HCT116 (cell line): ENCODE measurements around the gene EEF1G. TPM values are rescaled to one million over a fixed set of nuclear protein-coding genes. Genes with fewer than 3 reads are reported as not detected.
A peak's percentile ranks its signal among the peaks of the same experiment; 100 is the strongest.

Experiments used
- ATAC-seq: fragments of 200-7000 bp; cut with Tn5 transposase; 2 replicates; pipeline ENCODE4 v1.9.1; 2020; ENCODE audit warnings: mild to moderate bottlenecking, moderate library complexity
- BruUV-seq: library from RNA; stranded (reverse); fragments of 400-500 nt; replicated peaks from 2 replicates; lab custom pipeline; 2021; lab: Mats Ljungman, UMichigan
- CTCF ChIA-PET: fragments of 300-600 bp; sonication (Branson Sonifier 250); formaldehyde crosslinking; loops from one replicate; lab custom pipeline; 2021; ENCODE audit warnings: antibody characterized with exemption; lab: Charles Lee
- POLR2A ChIA-PET: fragments of 300-600, 350-600 bp; sonication (Branson Sonifier 250); formaldehyde crosslinking; loops from one replicate; lab custom pipeline; 2021; ENCODE audit warnings: antibody characterized with exemption; lab: Charles Lee
- RAD21 ChIA-PET, 2 experiments: fragments of 300-600 bp; sonication (Branson Sonifier 250); formaldehyde crosslinking; loops; one replicate each; lab custom pipeline; 2023; ENCODE audit warnings: low total read pairs in 2 of 2; ENCODE audit not compliant: uncharacterized antibody in 2 of 2, unreplicated experiment in 2 of 2, low non-redundant PET in 1 of 2; lab: Charles Lee
- DNase-seq: peaks from one replicate; pipeline ENCODE4 v3.0.0-alpha.2; 2010; ENCODE audit warnings: low read depth, low spot score
- H2AFZ ChIP-seq: fragments of 200-600 bp; shearing (Covaris generic), sonication (generic); 2 replicates; pipeline ENCODE4 v1.6.1; 2017; ENCODE audit warnings: low read depth, mixed run types, mixed read lengths, antibody characterized with exemption, low read length; ENCODE audit not compliant: poor library complexity, severe bottlenecking
- H3K27ac ChIP-seq: 2 replicates; pipeline ENCODE4 v1.5.1; 2012; ENCODE audit warnings: low read depth, low read length
- H3K27me3 ChIP-seq: fragments of 200-600 bp; sonication (generic); 2 replicates; pipeline ENCODE4 v1.6.1; 2016; ENCODE audit warnings: mixed run types, low read length, mixed read lengths; ENCODE audit not compliant: insufficient read depth
- H3K36me3 ChIP-seq, 2 experiments: fragments of 200-500 bp in 1 of 2; fragments of 200-600 bp in 1 of 2; sonication (Bioruptor generic) in 1 of 2; sonication (generic) in 1 of 2; 2 replicates each; pipeline versions ENCODE4 v1.5.1 to v1.6.1; 2014 to 2016; ENCODE audit warnings: low read length in 2 of 2, inconsistent platforms in 1 of 2, mixed read lengths in 1 of 2, mixed run types in 1 of 2; ENCODE audit not compliant: insufficient read depth in 2 of 2, control insufficient read depth in 1 of 2
- H3K4me1 ChIP-seq, 2 experiments: fragments of 200-600 bp in 1 of 2; sonication (generic) in 1 of 2; 2 replicates each; pipeline versions ENCODE4 v1.5.1 to v1.6.1; 2012 to 2017; ENCODE audit warnings: low read length in 2 of 2, inconsistent platforms in 1 of 2, mild to moderate bottlenecking in 1 of 2, mixed read lengths in 1 of 2, mixed run types in 1 of 2, moderate library complexity in 1 of 2; ENCODE audit not compliant: insufficient read depth in 2 of 2, control insufficient read depth in 1 of 2
- H3K4me2 ChIP-seq: fragments of 200-600 bp; sonication (generic); 2 replicates; pipeline ENCODE4 v1.6.1; 2017; ENCODE audit warnings: mixed run types, low read length, mixed read lengths
- H3K4me3 ChIP-seq, 2 experiments: fragments of 200-600 bp in 1 of 2; sonication (generic) in 1 of 2; replicated peaks in 1 of 2; 2 replicates each; pipeline ENCODE4 v1.5.1; 2011 to 2016; ENCODE audit warnings: low read length in 2 of 2, control low read depth in 1 of 2, low read depth in 1 of 2, mild to moderate bottlenecking in 1 of 2, mixed read lengths in 1 of 2, mixed run types in 1 of 2
- H3K79me2 ChIP-seq: fragments of 200-600 bp; sonication (generic); 2 replicates; pipeline ENCODE4 v1.6.1; 2017; ENCODE audit warnings: mild to moderate bottlenecking, mixed run types, low read length, moderate library complexity, mixed read lengths; ENCODE audit not compliant: insufficient read depth
- H3K9ac ChIP-seq: fragments of 200-600 bp; sonication (generic); 2 replicates; pipeline ENCODE4 v1.6.1; 2016; ENCODE audit warnings: low read length, mixed read lengths
- H3K9me2 ChIP-seq: fragments of 200-600 bp; sonication (generic), shearing (Covaris generic); 2 replicates; pipeline ENCODE4 v1.6.1; 2017; ENCODE audit warnings: mixed run types, mild to moderate bottlenecking, moderate library complexity; ENCODE audit not compliant: insufficient read depth
- H3K9me3 ChIP-seq, 2 experiments: fragments of 200-500 bp in 1 of 2; fragments of 200-600 bp in 1 of 2; sonication (Bioruptor generic) in 1 of 2; sonication (generic) in 1 of 2; 2 replicates each; pipeline ENCODE4 v1.6.1; 2014 to 2017; ENCODE audit warnings: low read length in 2 of 2, mixed read lengths in 2 of 2, inconsistent platforms in 1 of 2, low read depth in 1 of 2, mild to moderate bottlenecking in 1 of 2, mixed run types in 1 of 2, moderate library complexity in 1 of 2; ENCODE audit not compliant: control insufficient read depth in 1 of 2, insufficient read depth in 1 of 2
- H4K20me1 ChIP-seq: fragments of 200-600 bp; sonication (generic), shearing (Covaris generic); 2 replicates; pipeline ENCODE4 v1.6.1; 2017; ENCODE audit warnings: mixed run types, mild to moderate bottlenecking, moderate library complexity; ENCODE audit not compliant: insufficient read depth
- CEBPB ChIP-seq: IDR thresholded peaks from 2 replicates; pipeline ENCODE4 v1.6.1; 2012; ENCODE audit warnings: low read depth
- EGR1 ChIP-seq: IDR thresholded peaks from 2 replicates; pipeline ENCODE4 v1.6.1; 2012; ENCODE audit warnings: low read depth
- EZH2phosphoT487 ChIP-seq: fragments of 200-600 bp; IDR thresholded peaks from 2 replicates; pipeline ENCODE4 v1.6.1; 2018; ENCODE audit warnings: antibody characterized with exemption, borderline replicate concordance
- FOSL1 ChIP-seq: IDR thresholded peaks from 2 replicates; pipeline ENCODE4 v1.6.1; 2012; ENCODE audit warnings: low read depth
- JUND ChIP-seq: IDR thresholded peaks from 2 replicates; pipeline ENCODE4 v1.6.1; 2012
- MAX ChIP-seq: IDR thresholded peaks from 2 replicates; pipeline ENCODE4 v1.6.1; 2012
- POLR2AphosphoS5 ChIP-seq: IDR thresholded peaks from 2 replicates; pipeline ENCODE4 v1.6.1; 2011; ENCODE audit warnings: mild to moderate bottlenecking, low read depth, low read length, moderate library complexity
- SIN3A ChIP-seq: IDR thresholded peaks from 2 replicates; pipeline ENCODE4 v1.6.1; 2012; ENCODE audit warnings: low read depth
- SP1 ChIP-seq: IDR thresholded peaks from 2 replicates; pipeline ENCODE4 v1.6.1; 2012; ENCODE audit warnings: low read depth
- SRF ChIP-seq: IDR thresholded peaks from 2 replicates; pipeline ENCODE4 v1.6.1; 2012; ENCODE audit warnings: low read depth
- TCF7L2 ChIP-seq: IDR thresholded peaks from 2 replicates; pipeline ENCODE4 v1.7.0; 2011; ENCODE audit warnings: borderline replicate concordance, inconsistent platforms; ENCODE audit not compliant: insufficient read depth, insufficient read length; ENCODE audit errors: extremely low read depth
- YY1 ChIP-seq: IDR thresholded peaks from 2 replicates; pipeline ENCODE4 v1.6.1; 2011; ENCODE audit warnings: low read length, low read depth, moderate library complexity, mild to moderate bottlenecking; ENCODE audit not compliant: insufficient replicate concordance; ENCODE audit errors: extremely low read depth
- ZNF274 ChIP-seq: fragments of 200-500 bp; sonication (Bioruptor generic); IDR thresholded peaks from 2 replicates; pipeline ENCODE4 v1.6.1; 2014; ENCODE audit warnings: mild to moderate bottlenecking, low read depth, low read length, inconsistent platforms
- intact Hi-C: fragments of 100-400 bp; cut with micrococcal nuclease; formaldehyde crosslinking; loops from 2 replicates; pipeline ENCODE4 v1.10.0; 2022
- total RNA-seq: library from RNA; stranded (reverse); gene quantifications from one replicate; pipeline ENCODE4 v1.2.1, GENCODE V29; 2021; ENCODE audit not compliant: unreplicated experiment
- TF ChIP-seq, protein P1 (sequence below): IDR thresholded peaks from 2 replicates; pipeline ENCODE4 v1.6.1; 2012

The EEF1G gene
- total RNA-seq, 1 experiment from 2014 or later, result 1,901 TPM

DNA sequence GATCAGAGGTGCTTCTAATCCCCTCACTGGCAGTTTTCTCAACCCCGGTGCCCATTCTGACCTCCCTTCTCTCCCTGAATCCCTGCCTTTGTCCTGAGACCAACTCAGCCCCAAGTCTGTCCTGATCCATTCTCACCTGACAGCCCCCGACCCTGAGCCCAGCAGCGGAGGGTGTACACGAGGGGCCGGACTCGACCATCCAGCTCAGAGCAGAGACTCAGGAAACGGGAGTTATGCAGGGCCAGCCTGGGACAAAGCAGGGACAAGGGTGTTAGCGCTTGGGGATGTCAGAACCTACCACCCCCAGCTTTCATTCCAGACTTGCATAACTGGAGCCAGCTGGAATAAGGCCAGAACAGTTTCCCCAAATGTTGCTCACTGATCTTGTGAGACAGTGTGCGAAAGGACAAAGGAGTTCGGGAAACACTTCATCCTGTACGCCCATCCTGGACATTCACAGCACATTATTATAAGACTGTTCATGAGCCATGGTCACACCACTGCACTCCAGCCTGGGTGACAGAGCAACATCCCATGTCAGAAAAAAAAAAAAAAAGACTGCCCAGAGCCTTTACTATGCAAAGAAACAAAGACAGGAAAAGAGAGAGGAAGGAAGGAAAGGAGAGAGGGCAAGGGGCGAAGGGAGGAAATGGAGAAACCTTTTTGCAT is 3.5 kb upstream of the EEF1G start:
- TF ChIP-seq YY1 (no peak), TCF7L2 (no peak), EZH2phosphoT487 (no peak)
- no TSS peak for BruUV-seq
- POLR2A ChIA-PET, result no interaction called here
- Histone ChIP-seq H3K4me3 (no peak overlapping the region), H3K79me2 (peaks cover 15% of the 10 kb centered on the region), H4K20me1 (no peaks in the 10 kb centered on the region; the same call in 1 of the 2 replicates), H3K4me1 (peaks cover 8 to 15% of the 10 kb centered on the region in 2 experiments), H3K9me2 (no peaks in the 10 kb centered on the region), H3K4me2 (no peak overlapping the region), H3K27ac (no peak overlapping the region), H3K27me3 (no peaks in the 10 kb centered on the region), H2AFZ (no peak overlapping the region), H3K9me3 (no peaks in the 10 kb centered on the region), H3K36me3 (peaks cover 22 to 41% of the 10 kb centered on the region in 2 experiments), H3K9ac (no peak overlapping the region)
- ATAC-seq, result no peak
- RAD21 ChIA-PET, result interaction anchor here in 1 of 2 experiments (1.0 kb wide), 1 partner anchor 24 kb away, joined by 6 read pairs; the partner anchor contains the start of gene MTA2
- CTCF ChIA-PET, result interaction anchor here (1.6 kb wide), 1 partner anchor 17 kb away, joined by 3 read pairs; no protein-coding TSS in a partner anchor
- no peak for DNase-seq
- intact Hi-C loops, result no loop called here

DNA sequence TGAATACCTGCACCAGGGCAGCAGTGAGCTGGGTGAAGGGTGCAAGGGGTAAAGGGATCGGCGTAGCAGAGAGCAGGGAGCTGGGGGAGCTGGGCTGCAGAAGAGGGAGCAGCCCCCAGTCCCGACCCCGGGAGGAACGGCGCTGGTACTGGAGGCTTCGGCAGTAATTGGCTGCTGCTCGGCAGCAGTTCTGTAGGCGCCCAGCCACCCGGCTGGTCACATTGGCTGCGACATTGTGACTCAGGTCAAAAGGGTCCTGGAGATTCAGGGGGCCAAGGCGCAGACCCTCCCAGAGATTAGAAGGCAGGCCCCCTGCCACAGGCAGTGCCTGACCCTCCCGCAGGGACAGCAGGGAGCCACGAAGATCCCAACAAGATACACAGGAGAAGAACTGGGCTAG is 2.1 kb upstream of the EEF1G start:
- Histone ChIP-seq H3K9me3 (no peaks in the 10 kb centered on the region), H3K4me3 (no peak overlapping the region), H3K4me2 (no peak overlapping the region), H2AFZ (no peak overlapping the region), H3K9ac (no peak overlapping the region), H3K9me2 (no peaks in the 10 kb centered on the region), H3K79me2 (peaks cover 29% of the 10 kb centered on the region), H3K36me3 (peaks cover 29 to 45% of the 10 kb centered on the region in 2 experiments), H3K27me3 (no peaks in the 10 kb centered on the region), H4K20me1 (no peaks in the 10 kb centered on the region; the same call in 1 of the 2 replicates), H3K27ac (peak overlapping the region; percentile 18; the same call in 1 of the 2 replicates), H3K4me1 (peaks cover 8 to 26% of the 10 kb centered on the region in 2 experiments)
- ChIA-PET POLR2A (no interaction called here), CTCF (interaction anchor here (1.6 kb wide), 1 partner anchor 16 kb away, joined by 3 read pairs; no protein-coding TSS in a partner anchor), RAD21 (no interaction called here)
- BruUV-seq, result no TSS peak
- DNase-seq (no peak), ATAC-seq (no peak)
- intact Hi-C loops, result no loop called here
- no peak for TF ChIP-seq MAX
- TF ChIP-seq SIN3A, result no peak
- TF ChIP-seq EGR1, result no peak
- TF ChIP-seq, protein P1, sequence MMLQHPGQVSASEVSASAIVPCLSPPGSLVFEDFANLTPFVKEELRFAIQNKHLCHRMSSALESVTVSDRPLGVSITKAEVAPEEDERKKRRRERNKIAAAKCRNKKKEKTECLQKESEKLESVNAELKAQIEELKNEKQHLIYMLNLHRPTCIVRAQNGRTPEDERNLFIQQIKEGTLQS, result no peak
- no peak for TF ChIP-seq POLR2AphosphoS5
- TF ChIP-seq CEBPB, result no peak
- no peak for TF ChIP-seq SP1
- no peak for TF ChIP-seq YY1
- no peak for TF ChIP-seq FOSL1
- TF ChIP-seq SRF, result no peak
- no peak for TF ChIP-seq EZH2phosphoT487
- no peak for TF ChIP-seq ZNF274
- no peak for TF ChIP-seq JUND
